GM19397 (cell line): ENCODE results near the gene TMEM114.

Experiments used
- ATAC-seq: cut with Tn5 transposase; IDR thresholded peaks from one replicate; pipeline ENCODE4 v1.9.1; 2021; ENCODE audit warnings: mild to moderate bottlenecking, moderate library complexity; ENCODE audit not compliant: unreplicated experiment

The TMEM114 gene

DNA sequence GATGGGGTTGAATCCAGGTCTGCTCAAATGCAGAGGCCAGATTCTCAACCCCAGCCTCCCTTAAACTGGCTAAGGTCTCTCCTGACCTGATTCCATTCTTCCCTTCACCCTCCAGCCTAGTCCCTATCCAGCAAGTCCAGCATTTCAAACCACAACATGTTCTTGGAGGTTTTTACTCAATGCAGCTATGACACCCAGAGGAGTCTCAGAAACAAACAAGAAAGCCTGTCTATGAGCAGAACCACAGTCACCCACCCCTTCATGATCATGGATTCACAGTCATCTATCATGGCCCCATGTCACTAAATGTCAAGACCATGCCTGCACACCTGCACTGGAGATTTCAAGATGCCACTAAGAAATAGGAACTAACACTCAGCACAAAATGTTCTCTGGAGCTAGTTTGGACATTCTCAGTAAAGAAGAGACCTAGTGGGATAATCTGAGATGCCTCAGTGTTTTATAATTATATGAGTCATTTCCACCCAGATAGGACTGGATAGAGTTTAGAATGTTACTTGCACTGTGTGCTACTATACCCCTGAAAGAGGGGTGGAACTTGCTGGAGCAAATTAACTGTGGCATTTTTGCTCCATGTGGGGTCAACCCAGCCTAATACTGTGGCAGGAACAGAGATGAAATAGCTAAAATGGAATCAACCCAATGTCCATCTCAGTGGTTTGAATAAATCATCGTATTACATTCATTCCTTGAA is 21.7 kb upstream of the TMEM114 start:
- ATAC-seq: no peak

GRCh38 chr16:8611122-8611521 is 20.8 kb upstream of the TMEM114 start:
- no peak for ATAC-seq

- no peak for ATAC-seq
Measured at GRCh38 chr16:8607214-8607613, 16.9 kb upstream of the TMEM114 start.

DNA sequence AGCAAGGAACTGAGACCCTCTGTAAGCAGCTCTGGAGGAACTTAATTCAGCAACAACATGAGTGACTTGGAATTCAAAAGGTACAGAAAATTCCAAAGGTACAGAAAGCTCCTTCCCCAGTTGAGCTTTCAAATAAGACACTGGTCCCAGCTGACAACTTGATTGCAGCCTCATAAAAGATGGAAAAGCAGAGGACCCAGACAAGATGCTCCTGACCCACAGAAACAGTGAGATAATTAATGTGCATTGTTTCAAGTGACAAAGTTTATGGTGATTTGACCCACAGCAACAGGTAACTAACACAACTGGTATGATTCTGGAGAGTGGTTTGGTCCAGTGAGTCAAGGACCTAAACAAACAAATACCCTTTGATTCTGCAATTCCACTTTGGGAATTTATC is 15.2 kb upstream of the TMEM114 start:
- ATAC-seq: no peak

DNA sequence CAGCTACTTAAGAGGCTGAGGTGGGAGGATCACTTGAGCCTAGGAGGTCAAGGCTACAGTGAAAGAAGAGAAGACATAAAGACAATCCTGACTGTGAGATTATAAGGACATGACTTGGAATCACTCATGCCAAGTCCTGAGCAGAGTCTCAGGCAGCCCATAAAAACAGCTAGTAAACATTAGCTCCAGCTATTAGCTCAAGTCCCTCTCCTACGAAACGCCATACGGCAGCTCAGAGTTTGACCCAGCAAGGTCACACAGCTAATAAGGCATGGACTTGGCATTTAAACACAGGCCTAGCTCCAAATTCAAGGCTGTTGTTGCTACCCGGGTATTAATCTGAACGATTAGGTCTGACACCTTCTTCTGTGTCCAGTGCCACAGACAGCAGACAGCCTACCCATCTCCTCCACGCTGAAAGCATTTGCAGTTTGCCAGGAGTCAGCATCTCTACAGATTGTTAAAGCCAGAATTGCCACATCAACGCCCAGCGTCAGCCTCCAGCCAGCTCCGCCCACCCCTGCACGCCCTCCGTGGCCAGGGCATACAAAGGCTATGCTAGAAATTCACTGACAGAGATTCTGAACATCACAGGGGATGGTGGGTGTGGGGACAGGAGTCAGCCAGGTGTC is 9.9 kb upstream of the TMEM114 start:
- ATAC-seq: no peak

- no peak for ATAC-seq
Measured at GRCh38 chr16:8596581-8596980, 6.3 kb upstream of the TMEM114 start.

GRCh38 chr16:8595783-8596182 is 5.5 kb upstream of the TMEM114 start:
- no peak for ATAC-seq

DNA sequence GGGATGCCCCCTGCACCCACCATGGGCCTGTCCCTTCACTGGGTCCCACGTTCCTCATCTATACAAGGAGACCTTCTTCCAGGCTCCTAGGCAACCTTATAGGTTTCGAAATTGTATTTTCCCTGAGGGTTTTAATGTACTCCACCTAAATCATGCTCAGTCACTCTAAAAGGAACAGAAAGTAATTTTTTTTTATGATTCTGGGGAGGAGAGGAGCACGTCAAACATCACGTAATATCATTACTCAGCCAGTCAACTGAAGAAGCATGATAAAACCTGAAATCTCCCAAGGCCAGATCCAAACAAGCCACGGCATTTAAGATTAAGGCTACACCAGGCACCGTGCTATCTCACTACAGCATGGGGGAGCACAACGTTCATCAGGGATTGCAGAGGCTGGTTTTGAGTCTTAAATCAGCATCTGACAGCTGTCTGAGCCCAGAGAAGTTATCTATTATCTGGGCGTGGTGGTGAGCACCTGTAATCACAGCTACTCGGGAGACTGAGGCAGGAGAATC is 3.9 kb upstream of the TMEM114 start:
- ATAC-seq: no peak

DNA sequence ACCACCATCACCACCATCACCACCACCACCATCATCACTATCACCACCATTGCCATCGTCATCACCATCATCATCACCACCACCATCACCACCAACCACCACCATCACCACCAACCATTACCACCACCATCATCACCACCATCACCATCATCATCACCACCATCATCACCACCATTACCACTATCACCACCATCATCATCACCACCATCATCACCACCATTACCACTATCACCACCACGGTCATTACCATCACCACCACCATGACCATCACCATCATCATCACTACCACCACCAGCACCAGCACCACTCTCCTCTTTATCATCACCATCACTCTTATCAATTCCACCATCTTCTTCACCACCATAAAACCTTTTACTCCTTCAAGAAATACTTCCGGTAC is 1.1 kb upstream of the TMEM114 start:
- ATAC-seq: no peak

- ATAC-seq: no peak
Measured at GRCh38 chr16:8590811-8591210, 500 bp upstream of the TMEM114 start.

DNA sequence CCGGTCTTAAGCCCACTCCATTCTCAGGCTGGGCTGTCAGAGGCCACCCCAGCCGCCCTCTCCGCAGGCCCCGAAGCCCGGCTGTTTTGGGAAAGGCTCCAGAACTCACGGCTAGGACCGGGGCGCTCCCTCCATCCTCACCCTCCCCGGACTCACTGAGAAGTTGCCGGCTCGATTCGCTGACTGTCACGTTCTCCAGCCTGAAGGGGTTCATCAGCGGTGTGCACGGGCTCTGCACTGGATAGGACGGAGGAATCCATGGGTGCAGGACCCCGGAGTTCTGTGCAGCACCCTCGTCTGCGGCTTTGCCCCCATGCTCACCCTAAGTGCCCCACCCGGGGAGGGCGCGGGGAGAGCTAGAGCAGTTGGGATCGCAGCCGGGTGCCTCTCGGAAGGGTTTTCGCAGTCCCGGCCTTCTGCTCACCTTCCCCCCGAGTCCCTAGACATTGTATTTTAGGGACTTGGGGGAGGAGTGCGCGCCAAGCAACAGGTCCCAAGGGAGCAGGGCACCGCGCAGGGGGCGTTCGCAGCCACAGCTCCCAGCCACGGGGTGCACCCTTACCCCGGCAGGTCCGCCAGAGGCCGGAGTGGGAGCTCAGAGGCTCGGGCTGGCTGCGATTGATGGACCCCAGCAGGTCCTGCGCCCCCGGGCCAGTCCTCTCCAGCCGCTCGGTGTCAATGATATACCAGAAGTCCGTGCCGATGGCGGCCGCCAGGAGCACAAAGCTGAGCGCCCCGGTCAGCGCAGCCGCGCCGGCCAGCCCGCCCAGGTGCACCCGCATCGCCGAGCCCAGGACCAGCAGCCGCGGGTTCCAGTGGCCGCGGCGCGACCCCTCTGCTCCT is 1.0 kb downstream of the TMEM114 start:
- ATAC-seq: no peak

DNA sequence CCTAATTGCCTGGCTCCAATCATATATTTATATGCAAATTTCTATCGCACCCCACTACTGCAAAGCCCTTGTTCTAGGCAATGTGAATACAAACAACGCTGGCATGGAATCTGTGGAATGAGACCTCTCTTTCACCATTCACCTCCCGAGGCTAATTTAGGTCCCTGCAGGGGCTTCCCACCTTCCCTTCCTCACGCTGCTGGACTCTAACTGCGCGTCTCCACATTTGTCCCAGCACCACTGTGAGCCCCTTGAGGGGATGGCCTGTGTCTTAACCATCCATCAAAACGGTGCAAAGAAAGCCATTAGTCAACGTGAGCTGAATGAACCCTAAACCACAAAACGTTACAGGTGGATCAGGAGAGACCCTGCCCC is 1.6 kb downstream of the TMEM114 start:
- ATAC-seq: no peak

DNA sequence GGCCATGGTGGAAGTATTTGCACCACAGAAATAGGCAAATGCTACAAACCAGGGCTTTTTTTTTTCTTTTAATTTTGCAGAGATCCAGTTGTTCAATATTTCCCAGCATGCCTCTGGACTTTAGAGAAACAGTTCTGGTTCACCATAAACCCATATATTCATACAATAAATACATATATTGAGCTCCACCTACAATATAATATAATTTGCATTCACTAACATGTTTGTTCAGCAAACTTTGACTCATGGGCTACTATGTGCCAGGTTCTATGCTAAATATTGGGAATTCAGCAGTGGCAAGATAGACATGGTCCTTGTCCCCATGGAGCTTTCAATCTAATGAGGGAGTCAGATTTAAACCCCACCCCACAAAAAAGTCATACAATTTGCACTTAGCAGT is 3.2 kb downstream of the TMEM114 start:
- no peak for ATAC-seq

- ATAC-seq: no peak
Measured at GRCh38 chr16:8585857-8586256, 4.5 kb downstream of the TMEM114 start.

- ATAC-seq: no peak
Measured at GRCh38 chr16:8585041-8585440, 5.3 kb downstream of the TMEM114 start.

DNA sequence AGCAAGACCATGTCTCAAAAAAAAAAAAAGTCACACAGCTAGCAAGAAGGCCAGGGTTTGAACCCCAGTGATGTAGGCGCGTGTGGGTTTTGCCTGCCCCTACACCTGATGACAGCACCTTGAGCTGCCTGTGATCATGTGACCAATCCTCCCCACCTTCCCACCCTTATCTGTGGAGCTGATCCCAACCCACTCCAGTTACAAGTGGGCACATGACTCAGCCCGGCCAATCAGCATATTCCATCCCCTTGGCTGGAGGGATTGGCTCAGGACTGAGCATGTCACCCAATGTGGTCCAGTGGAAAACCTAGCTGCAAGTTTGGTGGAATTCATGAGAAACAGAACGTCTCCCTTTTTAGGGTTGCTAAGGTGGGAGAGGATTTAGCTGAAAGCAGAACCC is 6.6 kb downstream of the TMEM114 start:
- ATAC-seq: no peak

DNA sequence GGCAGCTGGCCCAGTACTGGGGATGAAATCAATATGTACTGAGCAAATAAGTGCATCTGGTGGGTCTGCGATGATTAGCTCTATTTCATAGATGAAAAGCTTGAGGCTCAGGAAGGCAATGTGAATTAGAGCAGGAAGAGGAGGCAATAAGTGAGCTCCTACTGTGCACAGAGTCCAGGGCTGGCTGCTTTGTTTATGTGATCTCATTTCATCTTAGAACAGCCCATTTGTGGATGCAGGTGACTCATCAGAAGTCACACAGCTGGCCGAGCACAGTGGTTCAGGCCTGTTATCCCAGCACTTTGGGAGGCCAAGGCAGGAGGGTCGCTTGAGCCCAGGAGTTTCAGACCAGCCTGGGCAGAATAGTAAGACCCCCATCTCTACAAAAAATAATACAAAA is 7.1 kb downstream of the TMEM114 start:
- no peak for ATAC-seq

GRCh38 chr16:8581831-8582580 is 8.3 kb downstream of the TMEM114 start:
- no peak for ATAC-seq

- ATAC-seq: no peak
Measured at GRCh38 chr16:8579559-8579958, 10.8 kb downstream of the TMEM114 start.

GRCh38 chr16:8577678-8578304 is 12.5 kb downstream of the TMEM114 start:
- ATAC-seq: no peak
